LoVo (cell line): ENCODE results near the gene MBOAT7.
A peak's percentile ranks its signal among the peaks of the same experiment; 100 is the strongest.
"Not testable (repeated sequence)": the region's sequence is repeated elsewhere in the genome, so short reads cannot be mapped to it uniquely, and the experiment has no call there.

Source experiments
- DNase-seq: peaks from one replicate; pipeline ENCODE4 v3.0.0-alpha.2; 2016; ENCODE audit warnings: low spot score

Gene MBOAT7

GRCh38 chr19:54209058-54209810 lies 19.9 kb upstream of the MBOAT7 start:
- no peak for DNase-seq

GRCh38 chr19:54208784-54209057 lies 19.3 kb upstream of the MBOAT7 start:
- DNase-seq = no peak

GRCh38 chr19:54207983-54208783 lies 18.8 kb upstream of the MBOAT7 start:
- DNase-seq = no peak

GRCh38 chr19:54207676-54207982 lies 18.2 kb upstream of the MBOAT7 start:
- DNase-seq = no peak

- DNase-seq = not testable (repeated sequence)
Measured at GRCh38 chr19:54207193-54207592, 17.8 kb upstream of the MBOAT7 start.

GRCh38 chr19:54206831-54207177 lies 17.4 kb upstream of the MBOAT7 start:
- no peak for DNase-seq

- no peak for DNase-seq
Measured at GRCh38 chr19:54206030-54206830, 16.9 kb upstream of the MBOAT7 start.

- DNase-seq = no peak
Measured at GRCh38 chr19:54204767-54205468, 15.5 kb upstream of the MBOAT7 start.

GRCh38 chr19:54203151-54203611 lies 13.8 kb upstream of the MBOAT7 start:
- no peak for DNase-seq

GRCh38 chr19:54201980-54202379 lies 12.6 kb upstream of the MBOAT7 start:
- no peak for DNase-seq

GRCh38 chr19:54201172-54201701 lies 11.9 kb upstream of the MBOAT7 start:
- no peak for DNase-seq

GRCh38 chr19:54199401-54199800 lies 10.0 kb upstream of the MBOAT7 start:
- no peak for DNase-seq

- DNase-seq = no peak
Measured at GRCh38 chr19:54197121-54197520, 7.7 kb upstream of the MBOAT7 start.

GRCh38 chr19:54196536-54196935 lies 7.2 kb upstream of the MBOAT7 start:
- no peak for DNase-seq

GRCh38 chr19:54194463-54194862 lies 5.1 kb upstream of the MBOAT7 start:
- not testable (repeated sequence) for DNase-seq

- DNase-seq = no peak
Measured at GRCh38 chr19:54193011-54193410, 3.6 kb upstream of the MBOAT7 start.

GRCh38 chr19:54191811-54192453 lies 2.6 kb upstream of the MBOAT7 start:
- DNase-seq = no peak

- DNase-seq = peak; percentile 87
Measured at GRCh38 chr19:54191011-54191810, 1.8 kb upstream of the MBOAT7 start, which contains the start of gene TSEN34. Gene TSEN34 (plus strand): TSS chr19:54191308. CDS start chr19:54191365, 57 bp downstream.

- DNase-seq = peak; percentile 98
Measured at GRCh38 chr19:54190503-54191010, 1.2 kb upstream of the MBOAT7 start.

- DNase-seq = peak; percentile 100
Measured at GRCh38 chr19:54189735-54190502, 539 bp upstream of the MBOAT7 start.
